ENCODE results near the gene PDCD2L. TPM values are rescaled to one million over a fixed set of nuclear protein-coding genes. Genes with fewer than 3 reads are reported as not detected.
"Not testable (repeated sequence)": the region's sequence is repeated elsewhere in the genome, so short reads cannot be mapped to it uniquely, and the experiment has no call there.

The PDCD2L gene
- polyA plus RNA-seq, 1 experiment = 9.3 TPM

GRCh38 chr19:34452723-34453122, 48.5 kb downstream of the PDCD2L start:
- TF ChIP-seq CTCF (IDR thresholded peaks at IDR 0.05; ENCODE audit: insufficient read depth, low read depth, low read length) = no peak
- no peak for DNase-seq (ENCODE audit: low read depth)
- no peak overlapping the region for H3K4me3 ChIP-seq (ENCODE audit: low read depth, low read length)
- CTCF ChIA-PET = interaction anchor here (0.7 to 2.0 kb wide), 4 partner anchors 10 to 22 kb away, joined by 3 to 10 read pairs (median 4); no protein-coding TSS in a partner anchor
- H3K27me3 ChIP-seq (ENCODE audit: control insufficient read depth, insufficient read depth, low read length) = no peaks in the 10 kb centered on the region
- peaks cover 3% of the 10 kb centered on the region for H3K36me3 ChIP-seq (ENCODE audit: control insufficient read depth, insufficient read depth, low read length)
- POLR2A ChIA-PET = interaction anchor here (0.5 to 0.6 kb wide), 2 partner anchors 17 to 30 kb away, joined by 3 read pairs; no protein-coding TSS in a partner anchor

DNA sequence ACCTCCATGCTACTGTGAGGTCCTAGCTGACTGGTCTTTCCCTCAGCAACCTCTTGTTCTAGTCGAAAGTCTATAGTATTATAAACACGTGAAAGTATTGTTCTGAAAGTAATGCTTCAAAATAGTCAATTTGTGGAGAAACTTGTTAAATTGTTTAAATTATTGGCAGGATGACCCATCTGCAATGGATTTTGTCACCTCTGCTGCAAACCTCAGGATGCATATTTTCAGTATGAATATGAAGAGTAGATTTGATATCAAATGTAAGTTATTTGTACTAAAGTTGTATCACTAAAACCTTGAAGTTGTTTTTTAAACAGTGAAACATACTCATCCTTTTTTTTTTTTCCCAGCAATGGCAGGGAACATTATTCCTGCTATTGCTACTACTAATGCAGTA, 49.9 kb downstream of the PDCD2L start:
- DNase-seq (ENCODE audit: low read depth) = no peak
- CTCF ChIA-PET = no interaction called here
- TF ChIP-seq CTCF (IDR thresholded peaks at IDR 0.05; ENCODE audit: insufficient read depth, low read depth, low read length) = no peak
- H3K4me3 ChIP-seq (ENCODE audit: low read depth, low read length) = no peak overlapping the region
- no peaks in the 10 kb centered on the region; the same call in none of the 2 replicates for H3K36me3 ChIP-seq (ENCODE audit: control insufficient read depth, insufficient read depth, low read length)
- no peaks in the 10 kb centered on the region for H3K27me3 ChIP-seq (ENCODE audit: control insufficient read depth, insufficient read depth, low read length)
- POLR2A ChIA-PET = no interaction called here

DNA sequence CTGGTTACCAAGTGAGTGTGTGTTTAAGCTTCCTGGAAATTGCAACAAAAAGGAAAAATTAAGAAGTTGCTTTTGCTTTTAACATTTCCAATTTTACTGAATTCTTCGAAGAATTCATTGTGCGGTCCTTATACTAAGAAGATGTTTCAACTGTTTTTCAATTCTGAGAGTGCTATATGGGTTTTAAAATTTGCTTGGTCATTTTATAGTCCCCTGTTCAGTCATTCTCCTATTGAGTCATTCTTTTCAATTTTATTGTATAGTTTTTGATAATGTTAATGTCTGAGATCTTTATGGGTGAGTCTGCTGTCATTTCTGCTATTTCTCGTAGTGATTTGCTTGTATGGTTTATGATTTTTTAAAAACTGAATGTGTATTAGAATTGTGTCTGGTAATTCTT, 50.5 kb downstream of the PDCD2L start:
- H3K36me3 ChIP-seq (ENCODE audit: control insufficient read depth, insufficient read depth, low read length) = peaks cover 1% of the 10 kb centered on the region
- DNase-seq (ENCODE audit: low read depth) = no peak

GRCh38 chr19:34455783-34456480, 51.7 kb downstream of the PDCD2L start:
- H3K4me3 ChIP-seq (ENCODE audit: low read depth, low read length); POLR2A ChIA-PET; H3K36me3 ChIP-seq (ENCODE audit: control insufficient read depth, insufficient read depth, low read length); H3K27me3 ChIP-seq (ENCODE audit: control insufficient read depth, insufficient read depth, low read length); DNase-seq (ENCODE audit: low read depth): not testable (repeated sequence)
- CTCF ChIA-PET = interaction anchor here (1.6 kb wide), 1 partner anchor 46 kb away, joined by 3 read pairs; no protein-coding TSS in a partner anchor

More for the DNA sequence above, 50.5 kb downstream of the PDCD2L start:
- H3K4me3 ChIP-seq (ENCODE audit: low read depth, low read length) = no peak overlapping the region
- no peaks in the 10 kb centered on the region for H3K27me3 ChIP-seq (ENCODE audit: control insufficient read depth, insufficient read depth, low read length)
- TF ChIP-seq CTCF (IDR thresholded peaks at IDR 0.05; ENCODE audit: insufficient read depth, low read depth, low read length) = no peak
- ChIA-PET CTCF (interaction anchor here (1.6 kb wide), 1 partner anchor 48 kb away, joined by 3 read pairs; no protein-coding TSS in a partner anchor), POLR2A (no interaction called here)

DNA sequence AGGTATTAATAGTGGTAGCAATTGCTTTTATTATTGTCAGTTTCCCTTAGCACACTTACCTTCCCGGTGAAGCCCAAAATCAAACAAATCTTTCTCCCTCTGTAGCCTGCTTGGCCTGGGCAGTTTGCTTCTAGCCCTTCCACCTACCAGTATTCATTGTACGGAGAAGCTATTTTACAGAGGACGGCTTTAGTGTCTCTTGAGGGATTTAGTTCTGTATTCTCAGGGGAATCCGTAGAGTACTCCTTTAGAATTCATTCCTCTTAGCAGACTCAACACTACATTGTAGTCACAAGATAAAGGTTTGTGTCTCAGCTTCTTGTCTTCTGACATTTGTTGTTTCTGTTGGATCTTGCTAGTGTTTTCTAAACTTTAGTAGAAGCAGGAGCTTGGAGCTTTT, 53.2 kb downstream of the PDCD2L start:
- ChIA-PET CTCF (interaction anchor here (1.4 kb wide), 1 partner anchor 14 kb away, joined by 3 read pairs; no protein-coding TSS in a partner anchor), POLR2A (no interaction called here)

More for the DNA sequence above, 53.2 kb downstream of the PDCD2L start:
- H3K27me3 ChIP-seq (ENCODE audit: control insufficient read depth, insufficient read depth, low read length) = no peaks in the 10 kb centered on the region
- DNase-seq (ENCODE audit: low read depth) = no peak
- no peak for TF ChIP-seq CTCF (IDR thresholded peaks at IDR 0.05; ENCODE audit: insufficient read depth, low read depth, low read length)
- no peak overlapping the region for H3K4me3 ChIP-seq (ENCODE audit: low read depth, low read length)
- peaks cover 10% of the 10 kb centered on the region for H3K36me3 ChIP-seq (ENCODE audit: control insufficient read depth, insufficient read depth, low read length)
